GM21619 (cell line): Measurements from ENCODE around the gene EGFL7.

Experiments used
- ATAC-seq: cut with Tn5 transposase; IDR thresholded peaks from one replicate; pipeline ENCODE4 v1.9.1; 2021; ENCODE audit not compliant: unreplicated experiment

EGFL7 gene

GRCh38 chr9:136658849-136659535, 3.7 kb upstream of the EGFL7 start:
- ATAC-seq = no peak

DNA sequence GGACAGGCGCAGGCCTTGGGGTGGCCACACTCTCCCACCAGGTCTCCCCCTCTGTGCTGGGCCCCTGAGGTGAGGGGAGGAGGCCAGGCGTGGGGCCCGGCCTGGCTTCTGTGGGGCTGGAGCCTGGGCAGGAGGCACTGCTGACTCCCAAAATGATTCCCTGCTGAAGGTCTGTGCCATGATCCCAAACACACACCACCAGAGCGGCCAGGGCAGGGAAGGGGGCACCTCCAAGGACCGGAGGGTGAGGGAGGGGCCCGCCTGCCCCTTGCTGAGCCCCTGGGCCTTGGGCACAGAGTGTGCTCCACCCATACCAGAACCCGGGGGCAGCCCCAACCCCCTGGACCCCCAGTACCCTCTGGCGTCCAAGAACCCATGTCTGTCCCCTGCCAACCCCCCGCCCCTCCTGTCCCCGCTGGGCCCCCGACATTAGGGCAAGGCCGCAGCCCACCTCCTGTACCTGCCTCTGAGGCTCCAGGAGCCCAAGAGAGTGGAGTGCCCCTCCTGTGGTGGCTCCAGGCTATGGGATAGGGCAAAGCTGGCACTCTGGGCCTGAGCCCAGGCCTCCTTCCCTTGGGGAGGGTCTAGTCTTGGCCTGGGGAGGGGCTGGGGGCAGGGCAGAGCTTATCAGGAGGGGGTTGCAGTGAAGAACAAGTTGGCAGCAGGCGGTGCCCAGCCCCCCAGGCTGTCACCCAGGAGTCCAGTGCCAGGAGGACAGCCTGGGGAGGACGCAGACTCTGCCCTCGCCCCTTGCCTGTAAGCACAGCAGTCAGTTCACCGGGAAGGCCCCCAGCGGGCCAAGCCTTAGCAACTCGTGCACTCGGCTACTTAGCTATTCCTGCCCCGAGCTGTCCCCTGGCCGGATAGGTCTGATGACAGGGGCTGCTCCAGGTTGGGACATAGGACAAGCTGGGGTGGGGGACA, 2.6 kb upstream of the EGFL7 start:
- no peak for ATAC-seq

DNA sequence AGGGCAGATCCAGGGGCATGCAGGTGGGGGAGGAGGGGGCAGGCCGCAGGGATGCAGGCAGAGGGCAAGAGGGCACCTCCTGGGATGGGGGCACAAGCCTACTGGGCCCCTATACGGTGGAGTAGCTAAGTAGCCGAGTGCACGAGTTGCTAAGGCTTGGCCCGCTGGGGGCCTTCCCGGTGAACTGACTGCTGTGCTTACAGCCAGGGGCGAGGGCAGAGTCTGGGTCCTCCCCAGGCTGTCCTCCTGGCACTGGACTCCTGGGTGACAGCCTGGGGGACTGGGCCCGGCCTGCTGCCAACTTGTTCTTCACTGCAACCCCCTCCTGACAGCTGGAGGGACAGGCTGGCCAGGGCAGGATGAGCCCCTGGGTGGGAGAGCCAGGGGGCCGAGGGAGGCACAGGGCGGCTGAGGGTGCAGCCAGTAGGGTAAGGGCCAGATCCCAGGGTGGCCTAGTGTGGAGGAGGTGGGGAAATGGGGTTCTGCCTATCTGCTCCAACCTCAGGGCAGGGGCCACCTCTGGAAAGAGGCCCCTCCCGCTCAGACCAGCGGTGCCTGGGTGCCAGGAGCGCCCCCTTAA, 1.7 kb upstream of the EGFL7 start:
- no peak for ATAC-seq

DNA sequence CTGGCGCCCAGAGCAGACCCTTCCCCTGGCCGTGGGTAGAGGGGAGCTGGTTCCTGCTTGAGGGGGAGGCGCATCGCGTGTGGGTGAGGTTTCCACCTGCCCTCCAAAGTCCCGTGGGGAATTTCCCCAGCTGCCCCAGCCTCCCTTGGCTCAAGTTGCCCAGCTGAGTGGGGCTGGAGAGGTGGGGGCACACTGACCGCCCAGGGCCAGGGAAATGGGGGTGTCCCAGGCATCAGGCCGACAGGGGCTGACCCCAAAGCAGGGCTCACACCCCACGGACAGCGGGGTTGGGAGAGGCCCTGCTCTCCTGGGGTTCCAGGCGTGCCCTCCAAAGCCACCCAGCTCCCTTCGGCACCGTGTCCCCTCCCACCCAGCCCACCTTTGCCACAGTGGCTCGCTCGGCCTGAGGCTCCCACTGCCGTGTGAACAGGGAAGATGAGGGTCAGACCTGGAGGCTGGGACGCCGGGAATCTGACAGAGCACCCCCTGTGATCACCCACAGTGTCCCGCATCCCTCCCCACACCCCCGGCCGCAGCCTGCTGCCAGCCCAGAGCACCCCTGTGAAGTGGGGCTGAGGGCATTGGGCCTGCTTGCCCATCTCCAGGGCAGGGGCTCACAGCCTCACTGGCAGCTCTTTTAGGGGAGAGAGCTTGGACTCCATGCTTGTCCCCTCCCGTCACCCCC, 933 bp upstream of the EGFL7 start:
- ATAC-seq = no peak

DNA sequence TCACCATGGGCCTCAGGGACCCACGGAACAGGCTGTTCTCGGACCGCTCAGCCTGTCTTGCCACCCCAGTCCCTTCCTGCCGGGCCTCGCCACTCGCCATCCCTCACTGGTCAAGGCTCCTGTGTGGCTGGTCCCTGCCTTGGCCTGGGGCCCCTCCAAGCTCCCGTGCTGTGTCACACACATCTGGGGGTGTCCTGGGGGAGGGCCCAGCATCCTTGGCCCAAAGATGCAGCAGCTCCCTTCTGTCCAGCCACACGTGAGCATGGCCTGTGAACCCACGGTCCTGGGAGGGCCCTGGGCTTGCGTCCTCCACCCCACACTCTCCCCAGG, 425 bp upstream of the EGFL7 start:
- no peak for ATAC-seq

DNA sequence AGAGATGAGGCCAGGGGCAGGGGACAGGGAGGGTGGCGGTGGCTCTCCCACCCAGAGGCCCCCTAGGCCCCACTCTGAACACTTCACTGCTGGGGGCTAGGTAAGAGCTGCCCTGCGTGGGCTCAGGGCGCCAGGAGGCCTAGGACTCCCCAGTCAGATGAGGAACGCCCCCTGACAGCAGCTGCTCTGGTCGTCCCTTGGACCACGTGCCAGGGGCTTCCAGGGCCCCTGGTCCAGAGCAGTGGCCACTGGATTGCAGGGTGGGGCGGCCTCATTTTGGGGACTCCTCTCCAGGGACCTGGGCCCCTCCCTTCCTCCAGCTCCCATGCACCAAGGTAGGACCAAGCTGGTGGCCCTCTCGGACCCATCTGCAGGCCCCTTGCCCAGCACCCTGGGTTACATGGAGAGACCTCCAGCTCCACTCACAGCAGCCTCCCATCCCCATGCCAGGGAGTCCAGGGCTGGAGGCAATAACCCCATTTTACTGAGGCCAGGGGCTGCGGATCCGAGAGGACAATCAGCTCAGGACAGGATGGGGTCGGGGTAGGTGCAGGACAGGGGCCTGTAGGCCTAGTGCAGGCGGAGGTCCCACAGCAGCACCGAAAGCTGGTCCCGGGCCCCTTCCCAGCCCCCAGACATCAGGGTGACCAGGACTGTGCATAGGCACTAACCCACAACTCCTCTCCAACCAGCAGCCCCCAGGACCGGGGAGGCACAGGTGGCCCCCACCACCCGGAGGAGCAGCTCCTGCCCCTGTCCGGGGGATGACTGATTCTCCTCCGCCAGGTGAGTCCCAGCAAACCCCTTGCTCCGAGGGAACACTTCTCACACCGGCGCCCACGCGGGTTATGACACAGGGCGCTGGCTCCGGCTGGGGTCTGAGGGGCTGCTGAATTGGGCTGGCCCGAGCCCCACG, 1.5 kb downstream of the EGFL7 start:
- ATAC-seq = no peak

- ATAC-seq = no peak
Measured at GRCh38 chr9:136665111-136665703, 2.5 kb downstream of the EGFL7 start.

DNA sequence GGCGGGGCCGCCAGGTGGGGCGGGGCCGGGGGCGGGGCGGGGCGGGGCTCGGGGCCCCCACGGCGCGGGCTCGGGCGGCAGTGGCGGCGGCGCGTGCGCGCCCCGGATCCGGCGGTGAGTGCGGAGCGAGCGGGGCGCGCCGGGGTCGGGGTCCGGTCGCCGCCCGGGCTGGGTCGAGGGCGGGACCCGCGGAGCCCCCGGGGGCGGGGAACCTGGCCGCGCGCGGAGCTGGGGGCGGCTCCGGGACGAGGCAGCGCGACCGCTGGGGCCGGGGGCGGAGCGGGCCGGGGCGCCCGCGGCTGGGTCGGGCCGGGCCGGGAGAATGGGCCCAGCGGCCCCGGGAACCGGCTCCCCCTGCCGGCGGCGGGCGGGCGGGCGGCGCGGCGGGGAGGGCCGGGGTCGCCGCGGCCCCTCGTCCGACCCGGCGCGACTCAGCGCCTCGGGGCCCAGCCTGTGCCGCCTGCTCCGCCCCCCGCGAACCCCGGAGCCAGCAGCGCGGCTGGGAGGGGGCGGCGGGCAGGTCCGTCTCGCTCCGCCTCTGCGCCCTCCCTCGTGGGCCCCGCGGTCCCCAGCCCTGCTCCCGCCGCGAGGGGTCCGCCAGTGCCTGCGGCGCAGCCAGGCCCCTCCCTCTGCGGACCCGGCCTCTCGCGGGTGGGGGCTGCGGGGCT, 3.1 kb downstream of the EGFL7 start:
- no peak for ATAC-seq

- ATAC-seq = no peak
Measured at GRCh38 chr9:136666372-136667213, 3.9 kb downstream of the EGFL7 start.

DNA sequence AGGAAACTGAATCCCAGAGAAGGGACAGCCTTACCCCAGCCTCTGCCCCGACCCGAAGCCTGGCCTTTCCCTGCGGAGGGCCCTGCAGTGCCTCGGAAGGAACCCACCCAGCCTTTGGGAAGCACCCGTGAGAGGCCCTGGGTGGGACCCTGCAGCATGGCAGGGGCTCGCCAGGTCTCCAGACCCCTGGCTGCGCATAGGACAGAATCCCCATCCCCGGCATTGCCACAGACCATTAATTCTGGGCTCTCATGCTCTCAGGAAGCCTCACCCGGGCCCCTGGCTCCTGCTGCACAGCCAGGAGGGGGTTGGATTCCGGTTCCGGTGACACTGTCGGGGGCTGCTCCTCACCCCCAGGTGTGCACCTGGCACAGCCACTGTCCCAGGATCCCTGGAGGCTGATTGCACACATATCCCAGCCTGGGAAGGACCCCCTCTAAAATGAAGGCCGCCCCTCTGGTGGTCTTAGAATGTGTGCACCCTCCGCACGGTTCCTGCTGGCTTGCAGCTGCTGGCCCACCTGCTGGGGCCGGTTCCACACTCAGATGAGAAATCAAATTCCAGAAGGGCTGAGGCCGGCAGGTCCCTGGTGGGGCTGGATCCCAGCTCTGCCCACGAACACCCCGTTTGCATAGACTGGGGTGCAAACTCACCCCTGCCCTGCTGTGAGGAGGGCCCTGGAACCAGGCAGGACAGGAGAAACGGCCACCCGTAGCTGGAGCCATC, 4.7 kb downstream of the EGFL7 start:
- no peak for ATAC-seq

- no peak for ATAC-seq
Measured at GRCh38 chr9:136667940-136668760, 5.4 kb downstream of the EGFL7 start.

DNA sequence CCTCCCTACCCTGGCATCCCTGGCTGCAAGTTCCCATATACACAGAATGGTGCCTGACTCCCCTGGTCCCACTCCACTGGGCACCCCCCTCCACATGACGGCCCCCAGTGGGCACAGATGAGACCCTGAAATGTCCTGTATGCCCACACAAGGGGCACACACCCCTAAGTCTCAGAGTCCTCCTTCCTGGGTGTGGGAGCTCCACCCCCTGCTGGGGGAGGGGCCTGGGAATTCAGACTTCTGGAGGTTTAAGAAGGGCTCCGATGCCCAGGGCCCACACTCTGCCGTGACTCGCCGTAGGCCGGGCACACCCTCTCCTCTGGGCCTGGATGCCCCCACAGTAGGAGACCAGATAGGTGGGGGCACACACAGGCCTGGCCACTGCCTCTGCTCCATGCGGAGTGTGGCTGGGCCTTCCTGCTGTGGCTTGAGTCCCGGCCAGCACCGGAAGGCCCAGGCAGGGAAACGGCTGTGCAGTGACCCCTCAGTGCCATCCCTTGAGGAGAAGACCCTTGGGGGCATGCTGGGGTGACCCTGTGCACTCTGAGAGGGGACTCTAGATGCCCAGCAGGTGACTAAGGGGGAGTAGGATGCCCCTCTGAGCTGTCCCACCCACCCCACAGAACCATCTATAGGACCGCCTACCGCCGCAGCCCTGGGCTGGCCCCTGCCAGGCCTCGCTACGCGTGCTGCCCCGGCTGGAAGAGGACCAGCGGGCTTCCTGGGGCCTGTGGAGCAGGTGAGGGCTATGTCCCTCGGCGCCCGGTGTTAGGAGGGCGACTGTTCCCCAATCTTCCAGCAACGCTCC, 6.5 kb downstream of the EGFL7 start:
- no peak for ATAC-seq

GRCh38 chr9:136669791-136670464, 7.2 kb downstream of the EGFL7 start:
- ATAC-seq = no peak

DNA sequence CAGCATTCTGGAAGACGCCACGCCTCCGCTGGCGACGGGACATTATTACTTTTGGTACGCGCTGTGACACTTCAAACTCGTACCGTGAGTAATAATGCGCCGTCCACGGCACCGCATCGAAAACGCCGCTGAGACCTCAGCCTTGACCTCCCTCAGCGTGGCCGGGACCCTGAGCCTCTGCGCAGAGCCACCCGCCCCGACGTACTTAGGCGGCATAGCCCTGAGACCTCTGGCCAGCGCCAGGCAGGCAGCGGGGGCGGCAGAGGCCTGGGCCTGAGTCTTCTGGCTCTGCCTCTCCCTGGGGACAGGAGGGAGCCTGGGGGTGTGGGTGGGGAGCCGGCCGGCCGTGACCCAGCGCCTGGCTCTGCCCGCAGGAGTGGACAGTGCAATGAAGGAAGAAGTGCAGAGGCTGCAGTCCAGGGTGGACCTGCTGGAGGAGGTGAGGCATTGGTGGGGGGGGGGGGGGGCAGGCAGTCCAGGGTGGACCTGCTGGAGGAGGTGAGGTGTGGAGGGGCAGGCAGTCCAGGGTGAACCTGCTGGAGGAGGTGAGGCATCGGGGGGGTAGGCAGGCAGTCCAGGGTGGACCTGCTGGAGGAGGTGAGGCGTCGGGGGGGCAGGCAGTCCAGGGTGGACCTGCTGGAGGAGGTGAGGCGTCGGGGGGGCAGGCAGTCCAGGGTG, 8.0 kb downstream of the EGFL7 start:
- no peak for ATAC-seq

GRCh38 chr9:136671254-136671614, 8.5 kb downstream of the EGFL7 start:
- ATAC-seq = no peak
